Fibroblast of skin of scalp (primary cell): Measurements from ENCODE around the gene S100A10.

Experiments used
- DNase-seq: peaks from one replicate; pipeline ENCODE4 v3.0.0-alpha.2; 2013

The S100A10 gene

GRCh38 chr1:151961833-151962232 lies 31.8 kb downstream of the S100A10 start:
- no peak for DNase-seq

GRCh38 chr1:151960780-151961513 lies 32.7 kb downstream of the S100A10 start:
- no peak for DNase-seq

DNA sequence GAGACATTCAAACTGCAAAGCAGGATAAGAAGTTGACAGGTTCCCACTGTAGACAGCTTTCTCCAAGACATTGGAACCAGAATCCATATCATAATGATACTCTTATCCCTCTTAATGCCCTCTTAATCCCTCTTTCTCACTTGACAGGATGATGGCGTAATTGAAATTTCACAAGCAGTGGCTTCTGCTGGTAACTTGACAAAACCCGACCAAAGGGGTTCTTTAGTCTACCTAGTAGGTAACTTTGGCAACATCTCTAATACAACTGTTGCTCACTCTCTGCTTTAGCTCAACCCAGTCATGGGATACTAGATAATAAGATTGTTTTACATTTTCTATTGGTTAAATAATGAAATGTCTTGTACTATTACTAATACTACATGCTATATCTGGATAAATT lies 34.7 kb downstream of the S100A10 start:
- no peak for DNase-seq

- DNase-seq, result no peak
Observed at GRCh38 chr1:151956957-151957497, 36.6 kb downstream of the S100A10 start.

DNA sequence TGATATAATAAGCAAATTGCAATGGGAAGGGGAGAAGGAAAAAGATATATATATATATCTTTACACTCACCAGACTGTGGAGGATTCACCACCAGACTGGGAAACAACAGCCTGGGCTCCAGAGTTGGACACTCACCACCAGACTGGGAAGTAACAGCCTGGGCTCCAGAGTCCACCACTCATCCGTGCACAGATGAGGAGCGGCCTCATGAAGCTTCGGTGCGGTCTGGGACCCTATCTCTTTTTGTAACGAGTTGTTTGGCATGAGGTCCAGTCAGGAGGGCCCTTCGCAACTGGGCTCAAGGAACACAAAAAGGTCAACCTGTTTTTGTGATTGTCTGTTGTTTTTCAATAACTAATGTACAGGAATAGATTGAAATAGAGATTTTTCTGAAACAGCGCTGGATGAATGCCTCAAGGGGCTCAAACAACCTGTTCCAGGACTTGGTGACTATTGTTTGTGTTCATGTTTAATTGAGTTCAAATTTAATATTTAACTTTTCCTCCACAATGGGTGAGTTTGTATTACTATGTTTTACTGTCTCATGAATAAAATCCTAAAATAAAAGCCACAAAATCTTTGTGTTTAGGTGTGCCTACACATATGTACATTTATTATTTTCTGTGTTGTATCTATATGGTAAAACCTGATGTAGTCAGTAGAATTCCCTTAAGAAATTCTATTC lies 40.1 kb downstream of the S100A10 start:
- DNase-seq, result no peak

DNA sequence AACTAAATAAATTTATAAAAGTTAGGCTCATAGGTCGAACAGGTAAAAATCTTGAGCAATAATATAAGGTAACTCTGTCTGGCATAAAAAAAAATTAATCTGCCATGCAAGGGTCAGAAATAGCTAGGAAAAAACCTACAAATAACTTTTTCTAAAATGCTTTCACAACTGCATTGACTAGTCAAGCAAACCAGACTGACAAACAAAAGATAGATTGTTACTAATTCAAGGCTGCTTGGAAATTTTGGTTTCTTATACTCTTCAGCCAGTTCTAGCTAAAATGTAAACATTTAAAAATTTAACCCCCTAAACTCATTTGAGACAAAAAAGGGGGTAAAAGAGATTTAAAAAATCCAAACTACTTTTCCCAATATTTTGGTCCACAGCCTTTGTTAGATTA lies 40.8 kb downstream of the S100A10 start:
- no peak for DNase-seq

GRCh38 chr1:151949371-151950193 lies 44.1 kb downstream of the S100A10 start:
- DNase-seq, result no peak

DNA sequence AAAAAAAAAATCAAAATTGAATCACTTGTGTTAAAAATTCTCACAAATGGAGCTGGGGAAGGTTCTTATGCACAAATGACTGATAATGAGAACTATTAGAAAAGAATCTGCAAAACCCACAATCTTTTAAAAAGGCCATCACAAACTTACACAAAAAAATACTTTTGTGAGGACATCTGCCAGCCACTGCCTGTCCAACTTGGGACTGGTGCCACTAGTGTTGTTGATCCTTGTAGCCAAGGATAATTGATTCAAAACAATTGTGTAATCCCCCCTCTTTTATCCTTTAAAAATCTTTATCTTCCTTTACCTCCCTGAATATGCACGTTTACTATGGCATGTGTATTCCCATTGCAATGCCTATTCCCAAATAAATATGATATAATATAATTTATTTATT lies 45.2 kb downstream of the S100A10 start:
- no peak for DNase-seq

GRCh38 chr1:151947140-151947539 lies 46.5 kb downstream of the S100A10 start:
- DNase-seq, result no peak

- peak; percentile 95 for DNase-seq
Observed at GRCh38 chr1:151945725-151946722, 47.6 kb downstream of the S100A10 start.

DNA sequence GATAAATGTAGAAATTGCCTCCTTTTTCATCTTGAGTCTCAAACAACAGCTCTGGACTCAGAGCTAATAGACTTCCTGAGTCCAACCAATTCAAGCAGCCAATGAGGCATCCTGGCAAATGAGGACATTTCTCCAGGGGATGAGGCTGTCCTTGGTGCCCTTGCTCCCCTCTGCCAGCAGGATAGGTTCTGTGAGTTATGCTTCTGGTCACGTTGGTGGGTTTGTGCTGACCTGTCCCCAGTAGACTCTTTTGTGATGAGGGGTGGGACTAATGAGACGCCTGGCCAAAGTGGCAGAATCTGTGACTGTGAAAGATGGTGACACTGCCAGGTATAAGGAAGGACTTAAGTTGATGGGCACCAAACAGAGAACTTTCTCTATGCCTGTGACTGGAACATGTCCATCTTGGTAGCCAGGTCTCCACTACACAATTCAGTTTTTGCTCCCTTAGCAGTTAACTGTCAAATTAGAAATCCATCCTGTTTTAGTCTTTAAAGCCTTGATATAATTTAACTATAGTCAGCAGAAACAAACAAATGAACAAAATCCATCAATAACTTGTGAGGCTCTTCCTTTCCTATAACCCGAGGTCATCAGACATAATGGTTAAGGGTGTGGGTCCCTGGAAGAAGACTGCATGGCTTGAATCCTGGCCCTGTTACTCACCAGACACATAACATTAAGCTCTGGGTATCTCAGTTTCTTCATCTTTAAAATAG lies 48.6 kb downstream of the S100A10 start:
- DNase-seq, result no peak

DNA sequence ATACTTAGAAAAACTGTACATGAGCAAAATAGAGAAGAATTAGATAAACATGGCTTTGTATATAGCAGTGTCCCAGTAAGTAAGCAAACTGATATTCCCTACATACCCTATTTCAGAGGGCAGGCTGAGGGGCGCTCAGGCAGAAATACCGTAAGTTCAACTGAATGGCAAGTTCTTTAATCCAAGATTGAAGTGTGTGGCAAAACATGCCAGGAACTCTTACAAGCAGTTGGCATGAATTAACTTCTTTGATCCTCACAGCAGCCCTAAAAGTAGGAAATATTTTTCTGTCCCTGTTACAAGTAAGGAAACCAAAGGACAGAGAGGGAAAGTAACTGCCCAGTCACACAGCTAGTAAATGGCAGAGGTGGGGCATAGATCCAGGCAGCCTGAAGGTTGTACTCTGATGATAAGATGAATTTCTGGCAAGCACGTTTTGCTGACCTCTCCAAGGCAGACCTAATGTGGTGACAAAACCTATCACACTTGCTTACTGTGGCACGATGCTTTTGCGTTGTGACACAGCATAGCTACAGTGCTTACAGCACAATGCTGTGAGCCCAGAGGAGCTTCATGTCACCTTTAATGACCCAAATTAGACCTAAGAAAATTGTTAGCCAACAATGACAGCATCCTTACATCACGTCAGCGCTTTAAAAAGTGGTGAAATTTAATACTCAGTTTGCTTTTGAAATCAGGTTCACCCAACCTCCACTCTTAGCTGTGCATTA lies 49.4 kb downstream of the S100A10 start:
- DNase-seq, result no peak

GRCh38 chr1:151943591-151943990 lies 50.1 kb downstream of the S100A10 start:
- no peak for DNase-seq

DNA sequence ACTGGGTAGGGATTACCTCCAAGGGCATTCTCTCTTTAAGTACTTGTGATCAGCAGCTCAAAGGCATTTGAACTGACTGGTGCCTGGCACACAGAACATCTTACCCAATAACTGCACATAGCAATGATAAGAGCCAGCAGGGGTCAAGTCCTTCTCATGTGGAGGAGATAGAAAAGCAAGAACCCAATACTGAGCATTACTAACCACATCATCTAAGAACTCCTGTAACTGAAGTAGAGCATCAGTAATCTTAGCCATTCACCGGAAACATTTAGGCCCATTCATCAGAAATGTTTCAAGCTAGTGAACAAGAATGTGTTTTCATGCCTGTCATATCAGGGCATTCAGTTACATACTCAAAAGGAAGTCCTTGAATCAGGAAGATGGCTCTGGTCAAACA lies 50.8 kb downstream of the S100A10 start:
- no peak for DNase-seq

DNA sequence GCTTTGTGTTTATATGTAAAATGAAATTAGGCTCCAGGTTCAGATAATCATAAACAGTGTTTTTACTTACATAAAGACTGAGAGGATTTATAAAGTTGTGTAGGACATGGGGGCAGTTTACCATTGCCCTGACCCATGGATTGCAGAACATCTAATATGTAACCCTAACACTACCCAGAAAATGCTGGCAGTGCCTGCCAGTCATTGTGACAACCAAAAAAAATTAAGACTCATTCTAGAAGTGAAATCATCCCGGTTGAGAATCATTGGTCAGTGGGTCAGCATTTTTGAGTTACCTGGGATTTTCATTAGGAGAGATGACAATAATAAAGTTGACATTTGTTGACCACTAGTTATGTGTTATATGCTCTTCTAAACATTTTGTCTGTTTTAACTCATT lies 53.1 kb downstream of the S100A10 start:
- DNase-seq, result no peak

GRCh38 chr1:151939779-151940178 lies 53.9 kb downstream of the S100A10 start:
- no peak for DNase-seq

GRCh38 chr1:151939141-151939540 lies 54.5 kb downstream of the S100A10 start:
- DNase-seq, result no peak

GRCh38 chr1:151936653-151937052 lies 57.0 kb downstream of the S100A10 start:
- DNase-seq, result no peak

GRCh38 chr1:151935894-151936602 lies 57.6 kb downstream of the S100A10 start:
- no peak for DNase-seq

GRCh38 chr1:151935154-151935553 lies 58.5 kb downstream of the S100A10 start:
- DNase-seq, result peak; percentile 50
